Lung (tissue), 12 donors: ENCODE data around the gene CIART. TPM values are rescaled to one million over a fixed set of nuclear protein-coding genes. Genes with fewer than 3 reads are reported as not detected.
A peak's percentile ranks its signal among the peaks of the same experiment; 100 is the strongest.
"Not testable (repeated sequence)": the region's sequence is repeated elsewhere in the genome, so short reads cannot be mapped to it uniquely, and the experiment has no call there.

Source experiments
- ATAC-seq: fragments of 200-7000 bp; cut with Tn5 transposase; one replicate; pipeline ENCODE4 v1.9.1; 2020; ENCODE audit warnings: moderate number of reproducible peaks; ENCODE audit not compliant: insufficient read depth, low FRiP score
- DNase-seq, 3 donors: peaks; one replicate each; pipeline ENCODE4 v3.0.0-alpha.2; 2013 to 2017
- H3K27ac ChIP-seq, 2 donors: one replicate each; pipeline ENCODE4 v1.5.1; 2013; ENCODE audit warnings: mild to moderate bottlenecking in 2 of 2, moderate library complexity in 2 of 2, control low read depth in 1 of 2, inconsistent platforms in 1 of 2, low read depth in 1 of 2, low read length in 1 of 2
- H3K27me3 ChIP-seq, 3 donors: one replicate each; pipeline ENCODE4 v1.5.1; 2013; ENCODE audit warnings: low read length in 2 of 3; ENCODE audit not compliant: control insufficient read depth in 3 of 3, insufficient read depth in 3 of 3
- H3K36me3 ChIP-seq, 4 donors: one replicate each; pipeline ENCODE4 v1.5.1; 2013; ENCODE audit warnings: low read length in 4 of 4, mild to moderate bottlenecking in 1 of 4, moderate library complexity in 1 of 4; ENCODE audit not compliant: control insufficient read depth in 4 of 4, insufficient read depth in 4 of 4
- H3K4me1 ChIP-seq, 5 donors: one replicate each; pipeline ENCODE4 v1.5.1; 2013; ENCODE audit warnings: low read length in 5 of 5, mild to moderate bottlenecking in 2 of 5, moderate library complexity in 1 of 5; ENCODE audit not compliant: control insufficient read depth in 5 of 5, insufficient read depth in 5 of 5
- H3K4me3 ChIP-seq: one replicate; pipeline ENCODE4 v1.5.1; 2013; ENCODE audit warnings: mild to moderate bottlenecking, control low read depth, moderate library complexity
- H3K9ac ChIP-seq, 2 donors: one replicate each; pipeline ENCODE4 v1.5.1; 2013; ENCODE audit warnings: low read length in 2 of 2, control low read depth in 1 of 2; ENCODE audit not compliant: insufficient read depth in 1 of 2
- H3K9me3 ChIP-seq, 4 donors: one replicate each; pipeline ENCODE4 v1.5.1; 2013; ENCODE audit warnings: low read length in 3 of 4, mild to moderate bottlenecking in 1 of 4, moderate library complexity in 1 of 4; ENCODE audit not compliant: control insufficient read depth in 4 of 4, insufficient read depth in 3 of 4
- CTCF ChIP-seq: IDR thresholded peaks from 2 replicates; pipeline ENCODE4 v1.5.1; 2012; ENCODE audit warnings: mild to moderate bottlenecking; ENCODE audit errors: control extremely low read depth, extremely low read depth
- WGBS, 2 donors: extraction: QIAGEN DNeasy Blood & Tissue Kit; methylation state at CpG; one replicate each; pipeline ENCODE4 v1.1.7; 2013; 5-methylcytosine and 5-hydroxymethylcytosine counted together
- polyA plus RNA-seq, 2 donors: library from polyadenylated mRNA; stranded (reverse); fragments of 200-250 nt; gene quantifications; one replicate each; pipeline ENCODE4 v1.2.1, GENCODE V29; 2013
- total RNA-seq, 2 donors: library from RNA; depleted of rRNA in 1 of 2; stranded (reverse); fragments of >200 nt in 1 of 2; gene quantifications; one replicate each; pipeline ENCODE4 v1.2.1, GENCODE V29; 2014 to 2021
- donor health status: control.
- donor health status: control.
- donor health status: Bipolar disorder and iron deficiency.
- donor health status: healthy.
- donor health status: DM: yes; HTN: yes; CAD: no.

The CIART gene
- total and polyA plus RNA-seq, 4 donors: 1.3 to 8.0 (median 4.9) TPM

GRCh38 chr1:150302338-150302737, 20.0 kb downstream of the CIART start:
- DNase-seq: no peak
- no peaks in the 10 kb centered on the region for H3K4me1 ChIP-seq
- WGBS, 2 donors: 80 to 93% methylated on average over 6 of the region's 6 CpGs
- H3K27me3 ChIP-seq: no peaks in the 10 kb centered on the region
- H3K36me3 ChIP-seq: peaks cover 16 to 24% (median 22%) of the 10 kb centered on the region in 4 donors
- ATAC-seq: no peak
- no peaks in the 10 kb centered on the region for H3K9me3 ChIP-seq
- no peak overlapping the region for H3K4me3 ChIP-seq
- TF ChIP-seq CTCF: no peak
- no peak overlapping the region for H3K9ac ChIP-seq
- H3K27ac ChIP-seq: no peak overlapping the region

GRCh38 chr1:150302902-150303301, 20.5 kb downstream of the CIART start:
- H3K9me3 ChIP-seq: no peaks in the 10 kb centered on the region
- peaks cover 18 to 27% (median 24%) of the 10 kb centered on the region in 4 donors for H3K36me3 ChIP-seq
- TF ChIP-seq CTCF: no peak
- H3K27me3 ChIP-seq: no peaks in the 10 kb centered on the region
- H3K27ac ChIP-seq: no peak overlapping the region
- ATAC-seq (no peak), DNase-seq (no peak)
- H3K4me3 ChIP-seq: no peak overlapping the region
- no peaks in the 10 kb centered on the region for H3K4me1 ChIP-seq
- no peak overlapping the region for H3K9ac ChIP-seq
- 82 to 88% methylated on average over 2 of the region's 2 CpGs for WGBS, 2 donors

- peaks cover 2 to 16% (median 8%) of the 10 kb centered on the region in 4 donors for H3K36me3 ChIP-seq
Observed at GRCh38 chr1:150308585-150308984, 26.2 kb downstream of the CIART start.

GRCh38 chr1:150309758-150310508, 27.6 kb downstream of the CIART start:
- ATAC-seq (no peak), DNase-seq (peak; percentile 11 to 55 (median 32))
- peaks cover 0 to 16% (median 6%) of the 10 kb centered on the region in 4 donors for H3K36me3 ChIP-seq
- peaks cover 0 to 2% (median 0%) of the 10 kb centered on the region in 5 donors for H3K4me1 ChIP-seq
- TF ChIP-seq CTCF: no peak
- H3K27me3 ChIP-seq: no peaks in the 10 kb centered on the region
- H3K9me3 ChIP-seq: no peaks in the 10 kb centered on the region
- WGBS, 2 donors: 64 to 89% methylated on average over 10 of the region's 10 CpGs
- no peak overlapping the region for H3K27ac ChIP-seq
- H3K4me3 ChIP-seq: no peak overlapping the region
- H3K9ac ChIP-seq: no peak overlapping the region

More at GRCh38 chr1:150308585-150308984, 26.2 kb downstream of the CIART start:
- H3K4me1 ChIP-seq, H3K4me3 ChIP-seq, H3K27ac ChIP-seq, H3K9me3 ChIP-seq, ATAC-seq, H3K27me3 ChIP-seq, H3K9ac ChIP-seq, DNase-seq: not testable (repeated sequence)
- WGBS, 2 donors: 96 to 98% methylated on average over 8 to 9 of the region's 9 CpGs
